Heart left ventricle (tissue), 16 donors: ENCODE results near the gene SOX6. TPM values are rescaled to one million over a fixed set of nuclear protein-coding genes. Genes with fewer than 3 reads are reported as not detected.

Experiments
- ATAC-seq, 4 donors: fragments of 200-7000 bp; cut with Tn5 transposase; one replicate each; pipeline ENCODE4 v1.9.1; 2020 to 2022; ENCODE audit warnings: moderate library complexity in 4 of 4, mild to moderate bottlenecking in 3 of 4, moderate number of reproducible peaks in 1 of 4
- DNase-seq, 5 donors: peaks; one replicate each; pipeline ENCODE4 v3.0.0-alpha.2; 2020
- H3K27ac ChIP-seq, 12 donors: fragments of 200-600 bp; sonication (generic) in 4 of 12; one replicate each; pipeline versions ENCODE4 v1.5.0 to v1.8.0; 2016 to 2022; ENCODE audit warnings: mild to moderate bottlenecking in 2 of 12
- H3K27me3 ChIP-seq, 9 donors: fragments of 200-600 bp; sonication (generic) in 2 of 9; one replicate each; pipeline versions ENCODE4 v1.5.1 to v1.8.0; 2016 to 2022; ENCODE audit warnings: mild to moderate bottlenecking in 3 of 9
- H3K36me3 ChIP-seq, 9 donors: fragments of 200-600 bp; sonication (generic) in 2 of 9; one replicate each; pipeline versions ENCODE4 v1.5.0 to v1.8.0; 2018 to 2022; ENCODE audit warnings: mild to moderate bottlenecking in 2 of 9
- H3K4me1 ChIP-seq, 12 donors: fragments of 200-600 bp; sonication (generic) in 4 of 12; one replicate each; pipeline versions ENCODE4 v1.5.0 to v1.8.0; 2016 to 2022; ENCODE audit warnings: mild to moderate bottlenecking in 3 of 12
- H3K4me3 ChIP-seq, 12 donors: fragments of 200-600 bp; sonication (generic) in 4 of 12; one replicate each; pipeline versions ENCODE4 v1.5.0 to v1.8.0; 2017 to 2022; ENCODE audit warnings: mild to moderate bottlenecking in 9 of 12, moderate library complexity in 4 of 12
- H3K9me3 ChIP-seq, 12 donors: fragments of 200-600 bp; sonication (generic) in 4 of 12; one replicate each; pipeline versions ENCODE4 v1.5.0 to v1.8.0; 2016 to 2022; ENCODE audit warnings: mild to moderate bottlenecking in 1 of 12
- CTCF ChIP-seq, 12 donors: fragments of 200-600 bp; sonication (generic) in 4 of 12; IDR thresholded peaks; one replicate each; pipeline versions ENCODE4 v1.5.0 to v1.8.0; 2018 to 2022; ENCODE audit warnings: antibody characterized with exemption in 12 of 12, mild to moderate bottlenecking in 5 of 12
- POLR2A ChIP-seq, 2 donors: fragments of 450-650 bp; IDR thresholded peaks; one replicate each; pipeline ENCODE4 v1.6.1; 2017; ENCODE audit warnings: antibody characterized with exemption in 2 of 2, mild to moderate bottlenecking in 2 of 2, moderate library complexity in 2 of 2
- WGBS, 4 donors: extraction: QIAGEN DNeasy Blood & Tissue Kit in 2 of 4; methylation state at CpG; one replicate each; pipeline versions ENCODE4 v1.1.5 to v1.1.7; 2013 to 2018; 5-methylcytosine and 5-hydroxymethylcytosine counted together
- intact Hi-C, 10 donors: fragments of 100-400 bp; cut with DNase I; formaldehyde crosslinking; loops; one replicate each; pipeline versions ENCODE4 v1.11.1 to v1.14.2; 2022
- polyA plus RNA-seq, 2 donors: library from polyadenylated mRNA; stranded (reverse); fragments of 200-250 nt; gene quantifications; one replicate each; pipeline ENCODE4 v1.2.3, GENCODE V29; 2013
- total RNA-seq, 9 donors: library from RNA; depleted of rRNA in 2 of 9; stranded (reverse); fragments of >200 nt in 2 of 9; fragmentation: NEBNext Ultra II Directional in 3 of 9; extraction: Animal tissue kit (Norgen Biotek cat#: 25700) in 3 of 9; gene quantifications; one replicate each; pipeline versions ENCODE4 v1.1.0 to v1.2.4, GENCODE V29; 2016 to 2023
- donor health status: ischemic (EF 13 %, LVEDD 7.1; RV severe dilation, severe dysfunction).
- donor health status: healthy with polysubstance abuse.
- donor health status: DM: no; HTN: yes; CAD: no.
- donor health status: DM: no; HTN: no; CAD: no.
- donor health status: ischemic (EF 25% LVEDD 6.9; RV normal size, moderate dysfunction).
- donor health status: ischemic (EF 25% LVEDD 5.7; RV mildly dilated, moderate dysfunction).
- donor health status: healthy.
- donor health status: DM: yes; HTN: yes; CAD: no.
- donor health status: ischemic (EF 35%, LVEDD 5.7; RV mildly dilated, moderate dysfunction).
- donor health status: nonischemic (EF 11% LVEDD 7.7; RV severe dilation, severe dysfunction).
- donor health status: DM: yes; HTN: yes; CAD: no.
- donor health status: PGD.
- donor health status: ischemic (EF 29% LVEDD 5.4; RV normal size, mild dysfunction).
- donor health status: nonischemic (EF 23%, LVEDD 6.1; RV moderate dilation, normal function).

The SOX6 gene
- total and polyA plus RNA-seq, 11 donors: 1.5 to 39.6 (median 15.6) TPM

- intact Hi-C loops: no loop called here
- no peak overlapping the region for H3K4me3 ChIP-seq
- H3K4me1 ChIP-seq: peaks cover 0 to 36% (median 9%) of the 10 kb centered on the region in 12 donors
- ATAC-seq (no peak), DNase-seq (no peak)
- TF ChIP-seq POLR2A (IDR thresholded peaks at IDR 0.05): no peak
- TF ChIP-seq CTCF (IDR thresholded peaks at IDR 0.05): no peak
- H3K27me3 ChIP-seq: no peaks in the 10 kb centered on the region
- no peaks in the 10 kb centered on the region for H3K9me3 ChIP-seq
- peaks cover 0 to 7% (median 0%) of the 10 kb centered on the region in 9 donors for H3K36me3 ChIP-seq
- H3K27ac ChIP-seq: no peak overlapping the region
These were observed 344.9 kb downstream of the SOX6 start for GRCh38 chr11:16011396-16011795.

GRCh38 chr11:16009021-16009420 lies 347.3 kb downstream of the SOX6 start:
- 93 to 98% (median 95%) methylated on average over 1 of the region's 1 CpG for WGBS, 4 donors
- TF ChIP-seq POLR2A (IDR thresholded peaks at IDR 0.05) (no peak), CTCF (IDR thresholded peaks at IDR 0.05) (no peak)
- no peaks in the 10 kb centered on the region for H3K9me3 ChIP-seq
- intact Hi-C loops: no loop called here
- H3K36me3 ChIP-seq: no peaks in the 10 kb centered on the region
- DNase-seq (no peak), ATAC-seq (no peak)
- no peaks in the 10 kb centered on the region for H3K27me3 ChIP-seq
- H3K27ac ChIP-seq: no peak overlapping the region
- H3K4me3 ChIP-seq: no peak overlapping the region
- H3K4me1 ChIP-seq: peaks cover 0 to 33% (median 9%) of the 10 kb centered on the region in 12 donors

- WGBS, 4 donors: 52 to 60% (median 55%) methylated on average over 3 of the region's 3 CpGs
- no peak for TF ChIP-seq POLR2A (IDR thresholded peaks at IDR 0.05)
- no peak for TF ChIP-seq CTCF (IDR thresholded peaks at IDR 0.05)
- H3K36me3 ChIP-seq: no peaks in the 10 kb centered on the region
- no peaks in the 10 kb centered on the region for H3K27me3 ChIP-seq
- DNase-seq (no peak), ATAC-seq (no peak)
- no peaks in the 10 kb centered on the region for H3K9me3 ChIP-seq
- no peak overlapping the region for H3K4me3 ChIP-seq
- peaks cover 0 to 26% (median 6%) of the 10 kb centered on the region in 12 donors for H3K4me1 ChIP-seq
- H3K27ac ChIP-seq: no peak overlapping the region
- intact Hi-C loops: no loop called here
These were observed 348.8 kb downstream of the SOX6 start for GRCh38 chr11:16007514-16007913.

- H3K4me1 ChIP-seq: peaks cover 0 to 33% (median 13%) of the 10 kb centered on the region in 12 donors
- no peaks in the 10 kb centered on the region for H3K27me3 ChIP-seq
- ATAC-seq (peak; percentile 83 to 93 (median 88)), DNase-seq (peak in 2 of 5 donors; percentile 24 to 28)
- intact Hi-C loops: no loop called here
- no peak overlapping the region for H3K4me3 ChIP-seq
- WGBS, 4 donors: 39 to 63% (median 57%) methylated on average over 1 of the region's 1 CpG
- no peaks in the 10 kb centered on the region for H3K9me3 ChIP-seq
- no peak for TF ChIP-seq POLR2A (IDR thresholded peaks at IDR 0.05)
- peak overlapping the region in 10 of 12 donors; percentile 16 to 73 (median 51) for H3K27ac ChIP-seq
- H3K36me3 ChIP-seq: no peaks in the 10 kb centered on the region
These were observed 353.4 kb downstream of the SOX6 start for GRCh38 chr11:16002942-16003341.

- ATAC-seq (peak in 2 of 4 donors; percentile 27 to 47), DNase-seq (no peak)
- Histone ChIP-seq H3K4me1 (peaks cover 0 to 30% (median 13%) of the 10 kb centered on the region in 12 donors), H3K27me3 (no peaks in the 10 kb centered on the region), H3K4me3 (no peak overlapping the region), H3K36me3 (no peaks in the 10 kb centered on the region), H3K9me3 (no peaks in the 10 kb centered on the region), H3K27ac (peak overlapping the region in 8 of 12 donors; percentile 16 to 73 (median 60))
- 63 to 81% (median 68%) methylated on average over 4 of the region's 4 CpGs for WGBS, 4 donors
- intact Hi-C loops: no loop called here
- TF ChIP-seq POLR2A (IDR thresholded peaks at IDR 0.05) (no peak), CTCF (IDR thresholded peaks at IDR 0.05) (no peak)
These were observed 354.4 kb downstream of the SOX6 start for GRCh38 chr11:16001899-16002426.
